GM12874 (cell line): ENCODE measurements around the gene RXFP3.

Experiments
- CTCF ChIP-seq: IDR thresholded peaks from 2 replicates; pipeline ENCODE4 v1.5.1; 2011; ENCODE audit warnings: low read depth, mild to moderate bottlenecking, control low read depth, low read length, moderate library complexity; ENCODE audit not compliant: insufficient read depth

Gene RXFP3

GRCh38 chr5:33937017-33937706 is 976 bp downstream of the RXFP3 start:
- TF ChIP-seq CTCF = no peak

GRCh38 chr5:33937707-33938506 is 1.7 kb downstream of the RXFP3 start:
- no peak for TF ChIP-seq CTCF

- no peak for TF ChIP-seq CTCF
Observed at GRCh38 chr5:33938507-33938796, 2.3 kb downstream of the RXFP3 start.

- no peak for TF ChIP-seq CTCF
Observed at GRCh38 chr5:33938881-33939280, 2.7 kb downstream of the RXFP3 start.

- no peak for TF ChIP-seq CTCF
Observed at GRCh38 chr5:33939556-33940262, 3.5 kb downstream of the RXFP3 start.

- TF ChIP-seq CTCF = no peak
Observed at GRCh38 chr5:33941090-33941489, 4.9 kb downstream of the RXFP3 start.

GRCh38 chr5:33944543-33945132 is 8.5 kb downstream of the RXFP3 start:
- no peak for TF ChIP-seq CTCF
